ENCODE measurements around the gene UBXN10.

DNA sequence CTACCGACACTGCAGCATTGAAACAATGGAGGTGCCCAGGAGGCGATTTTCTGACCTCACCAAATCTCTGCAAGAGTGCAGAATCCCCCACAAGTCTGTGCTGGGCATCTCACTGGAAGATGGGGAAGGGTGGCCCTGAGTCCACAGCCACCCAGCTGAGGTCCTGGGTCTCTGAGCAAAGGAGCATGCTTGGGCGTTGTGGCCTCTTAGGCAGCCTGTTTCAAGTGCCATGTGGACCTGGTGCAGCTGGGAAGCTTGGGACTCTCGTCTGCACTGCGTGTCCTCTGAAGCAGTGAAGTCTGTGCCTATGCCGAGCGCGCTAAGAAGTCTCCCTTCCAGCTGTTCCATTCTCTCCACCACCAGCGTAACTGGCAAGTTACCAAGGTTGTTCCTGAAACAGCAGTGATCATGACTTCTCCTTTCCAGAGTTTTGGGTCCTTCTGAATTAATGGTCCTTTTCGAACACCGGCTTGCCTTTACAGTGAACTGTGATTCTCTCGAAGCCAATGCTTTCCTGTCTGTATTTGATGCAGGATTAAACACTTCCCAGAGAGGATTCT is 5.5 kb downstream of the UBXN10 start:
- TF ChIP-seq, protein P1, sequence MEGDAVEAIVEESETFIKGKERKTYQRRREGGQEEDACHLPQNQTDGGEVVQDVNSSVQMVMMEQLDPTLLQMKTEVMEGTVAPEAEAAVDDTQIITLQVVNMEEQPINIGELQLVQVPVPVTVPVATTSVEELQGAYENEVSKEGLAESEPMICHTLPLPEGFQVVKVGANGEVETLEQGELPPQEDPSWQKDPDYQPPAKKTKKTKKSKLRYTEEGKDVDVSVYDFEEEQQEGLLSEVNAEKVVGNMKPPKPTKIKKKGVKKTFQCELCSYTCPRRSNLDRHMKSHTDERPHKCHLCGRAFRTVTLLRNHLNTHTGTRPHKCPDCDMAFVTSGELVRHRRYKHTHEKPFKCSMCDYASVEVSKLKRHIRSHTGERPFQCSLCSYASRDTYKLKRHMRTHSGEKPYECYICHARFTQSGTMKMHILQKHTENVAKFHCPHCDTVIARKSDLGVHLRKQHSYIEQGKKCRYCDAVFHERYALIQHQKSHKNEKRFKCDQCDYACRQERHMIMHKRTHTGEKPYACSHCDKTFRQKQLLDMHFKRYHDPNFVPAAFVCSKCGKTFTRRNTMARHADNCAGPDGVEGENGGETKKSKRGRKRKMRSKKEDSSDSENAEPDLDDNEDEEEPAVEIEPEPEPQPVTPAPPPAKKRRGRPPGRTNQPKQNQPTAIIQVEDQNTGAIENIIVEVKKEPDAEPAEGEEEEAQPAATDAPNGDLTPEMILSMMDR (conservative IDR thresholded peaks at IDR 0.05): no peak
- TF ChIP-seq ZFX (IDR thresholded peaks at IDR 0.05): no peak
